Measurements from ENCODE around the gene MAPK4.
A peak's percentile ranks its signal among the peaks of the same experiment; 100 is the strongest.

The MAPK4 gene

DNA sequence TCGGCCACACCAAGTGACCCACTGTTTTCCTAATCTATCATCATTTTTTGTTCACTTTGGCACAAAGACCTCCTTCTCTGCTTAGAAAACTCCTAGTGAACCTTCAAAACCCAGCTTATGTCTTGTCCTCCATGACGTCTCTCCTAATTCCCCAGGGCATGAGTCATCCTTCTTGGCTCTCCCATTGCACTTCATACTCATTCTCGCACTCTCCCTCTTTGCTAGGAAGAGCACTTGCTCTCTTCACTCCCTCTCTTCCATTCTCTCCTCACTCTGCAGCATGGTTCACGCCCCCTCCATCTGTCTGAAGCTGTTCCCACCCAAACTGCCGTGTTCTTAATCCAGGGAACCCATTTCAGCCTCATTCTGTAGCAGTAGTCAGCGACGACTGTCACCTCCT lies 156.0 kb downstream of the MAPK4 start (continued):
- TF ChIP-seq, protein P1, sequence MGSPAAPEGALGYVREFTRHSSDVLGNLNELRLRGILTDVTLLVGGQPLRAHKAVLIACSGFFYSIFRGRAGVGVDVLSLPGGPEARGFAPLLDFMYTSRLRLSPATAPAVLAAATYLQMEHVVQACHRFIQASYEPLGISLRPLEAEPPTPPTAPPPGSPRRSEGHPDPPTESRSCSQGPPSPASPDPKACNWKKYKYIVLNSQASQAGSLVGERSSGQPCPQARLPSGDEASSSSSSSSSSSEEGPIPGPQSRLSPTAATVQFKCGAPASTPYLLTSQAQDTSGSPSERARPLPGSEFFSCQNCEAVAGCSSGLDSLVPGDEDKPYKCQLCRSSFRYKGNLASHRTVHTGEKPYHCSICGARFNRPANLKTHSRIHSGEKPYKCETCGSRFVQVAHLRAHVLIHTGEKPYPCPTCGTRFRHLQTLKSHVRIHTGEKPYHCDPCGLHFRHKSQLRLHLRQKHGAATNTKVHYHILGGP (tag by site-specific recombination; IDR thresholded peaks at IDR 0.05) = no peak
- TF ChIP-seq ZNF202 (tag by site-specific recombination; IDR thresholded peaks at IDR 0.05; ENCODE audit: borderline replicate concordance) = no peak
- TF ChIP-seq BCL11B (tag by site-specific recombination; IDR thresholded peaks at IDR 0.05; ENCODE audit: low read depth) = no peak
- TF ChIP-seq PRDM1 (tag by site-specific recombination; IDR thresholded peaks at IDR 0.05) = peak; percentile 76
- TF ChIP-seq ZNF174 (tag by site-specific recombination; IDR thresholded peaks at IDR 0.05) = no peak
- no peak for TF ChIP-seq ZBTB6 (tag by site-specific recombination; IDR thresholded peaks at IDR 0.05)

- POLR2A ChIA-PET = no interaction called here
- CTCF ChIA-PET = no interaction called here
- H3K9me3 ChIP-seq (ENCODE audit: control insufficient read depth, insufficient read depth, low read depth, low read length) = no peaks in the 10 kb centered on the region
- H3K4me1 ChIP-seq (ENCODE audit: control insufficient read depth, insufficient read depth, low read length) = no peaks in the 10 kb centered on the region
- H3K27ac ChIP-seq (ENCODE audit: extremely low read depth, low read depth, low read length) = no peak overlapping the region
- H3K36me3 ChIP-seq (ENCODE audit: control insufficient read depth in 2 of 2, insufficient read depth in 1 of 2, low read length in 2 of 2) = no peaks in the 10 kb centered on the region
- H3K4me3 ChIP-seq (ENCODE audit: low read depth, low read length) = no peak overlapping the region
- TF ChIP-seq ZBTB6 (tag by site-specific recombination; IDR thresholded peaks at IDR 0.05) (no peak), ZNF776 (tag by site-specific recombination; IDR thresholded peaks at IDR 0.05; ENCODE audit: borderline replicate concordance) (no peak), ZNF132 (tag by site-specific recombination; IDR thresholded peaks at IDR 0.05; ENCODE audit: borderline replicate concordance) (no peak), ZNF610 (tag by site-specific recombination; IDR thresholded peaks at IDR 0.05; ENCODE audit: borderline replicate concordance) (no peak), ZNF510 (tag by site-specific recombination; IDR thresholded peaks at IDR 0.05; ENCODE audit: insufficient replicate concordance) (no peak), ZXDB (tag by site-specific recombination; IDR thresholded peaks at IDR 0.05) (no peak), ZNF473 (tag by site-specific recombination; IDR thresholded peaks at IDR 0.05) (no peak), ZNF146 (tag by site-specific recombination; IDR thresholded peaks at IDR 0.05) (no peak), KLF16 (tag by site-specific recombination; IDR thresholded peaks at IDR 0.05) (no peak), ZNF623 (tag by site-specific recombination; IDR thresholded peaks at IDR 0.05) (no peak), ZNF184 (tag by site-specific recombination; IDR thresholded peaks at IDR 0.05) (no peak), ZNF488 (tag by site-specific recombination; IDR thresholded peaks at IDR 0.05) (no peak)
- TF ChIP-seq, protein P2, sequence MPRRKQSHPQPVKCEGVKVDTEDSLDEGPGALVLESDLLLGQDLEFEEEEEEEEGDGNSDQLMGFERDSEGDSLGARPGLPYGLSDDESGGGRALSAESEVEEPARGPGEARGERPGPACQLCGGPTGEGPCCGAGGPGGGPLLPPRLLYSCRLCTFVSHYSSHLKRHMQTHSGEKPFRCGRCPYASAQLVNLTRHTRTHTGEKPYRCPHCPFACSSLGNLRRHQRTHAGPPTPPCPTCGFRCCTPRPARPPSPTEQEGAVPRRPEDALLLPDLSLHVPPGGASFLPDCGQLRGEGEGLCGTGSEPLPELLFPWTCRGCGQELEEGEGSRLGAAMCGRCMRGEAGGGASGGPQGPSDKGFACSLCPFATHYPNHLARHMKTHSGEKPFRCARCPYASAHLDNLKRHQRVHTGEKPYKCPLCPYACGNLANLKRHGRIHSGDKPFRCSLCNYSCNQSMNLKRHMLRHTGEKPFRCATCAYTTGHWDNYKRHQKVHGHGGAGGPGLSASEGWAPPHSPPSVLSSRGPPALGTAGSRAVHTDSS (tag by site-specific recombination; IDR thresholded peaks at IDR 0.05) = no peak
- TF ChIP-seq, protein P3, sequence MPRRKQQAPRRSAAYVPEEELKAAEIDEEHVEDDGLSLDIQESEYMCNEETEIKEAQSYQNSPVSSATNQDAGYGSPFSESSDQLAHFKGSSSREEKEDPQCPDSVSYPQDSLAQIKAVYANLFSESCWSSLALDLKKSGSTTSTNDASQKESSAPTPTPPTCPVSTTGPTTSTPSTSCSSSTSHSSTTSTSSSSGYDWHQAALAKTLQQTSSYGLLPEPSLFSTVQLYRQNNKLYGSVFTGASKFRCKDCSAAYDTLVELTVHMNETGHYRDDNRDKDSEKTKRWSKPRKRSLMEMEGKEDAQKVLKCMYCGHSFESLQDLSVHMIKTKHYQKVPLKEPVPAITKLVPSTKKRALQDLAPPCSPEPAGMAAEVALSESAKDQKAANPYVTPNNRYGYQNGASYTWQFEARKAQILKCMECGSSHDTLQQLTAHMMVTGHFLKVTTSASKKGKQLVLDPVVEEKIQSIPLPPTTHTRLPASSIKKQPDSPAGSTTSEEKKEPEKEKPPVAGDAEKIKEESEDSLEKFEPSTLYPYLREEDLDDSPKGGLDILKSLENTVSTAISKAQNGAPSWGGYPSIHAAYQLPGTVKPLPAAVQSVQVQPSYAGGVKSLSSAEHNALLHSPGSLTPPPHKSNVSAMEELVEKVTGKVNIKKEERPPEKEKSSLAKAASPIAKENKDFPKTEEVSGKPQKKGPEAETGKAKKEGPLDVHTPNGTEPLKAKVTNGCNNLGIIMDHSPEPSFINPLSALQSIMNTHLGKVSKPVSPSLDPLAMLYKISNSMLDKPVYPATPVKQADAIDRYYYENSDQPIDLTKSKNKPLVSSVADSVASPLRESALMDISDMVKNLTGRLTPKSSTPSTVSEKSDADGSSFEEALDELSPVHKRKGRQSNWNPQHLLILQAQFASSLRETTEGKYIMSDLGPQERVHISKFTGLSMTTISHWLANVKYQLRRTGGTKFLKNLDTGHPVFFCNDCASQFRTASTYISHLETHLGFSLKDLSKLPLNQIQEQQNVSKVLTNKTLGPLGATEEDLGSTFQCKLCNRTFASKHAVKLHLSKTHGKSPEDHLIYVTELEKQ (tag by site-specific recombination; IDR thresholded peaks at IDR 0.05; ENCODE audit: borderline replicate concordance) = no peak
- TF ChIP-seq, protein P4, sequence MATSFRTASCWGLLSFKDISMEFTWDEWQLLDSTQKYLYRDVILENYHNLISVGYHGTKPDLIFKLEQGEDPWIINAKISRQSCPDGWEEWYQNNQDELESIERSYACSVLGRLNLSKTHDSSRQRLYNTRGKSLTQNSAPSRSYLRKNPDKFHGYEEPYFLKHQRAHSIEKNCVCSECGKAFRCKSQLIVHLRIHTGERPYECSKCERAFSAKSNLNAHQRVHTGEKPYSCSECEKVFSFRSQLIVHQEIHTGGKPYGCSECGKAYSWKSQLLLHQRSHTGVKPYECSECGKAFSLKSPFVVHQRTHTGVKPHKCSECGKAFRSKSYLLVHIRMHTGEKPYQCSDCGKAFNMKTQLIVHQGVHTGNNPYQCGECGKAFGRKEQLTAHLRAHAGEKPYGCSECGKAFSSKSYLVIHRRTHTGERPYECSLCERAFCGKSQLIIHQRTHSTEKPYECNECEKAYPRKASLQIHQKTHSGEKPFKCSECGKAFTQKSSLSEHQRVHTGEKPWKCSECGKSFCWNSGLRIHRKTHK (tag by site-specific recombination; IDR thresholded peaks at IDR 0.05) = no peak
Measured at GRCh38 chr18:50716902-50717301, 157.0 kb downstream of the MAPK4 start.

Data from HEK293 (cell line).